ENCODE results near the gene TREML1. TPM values are rescaled to one million over a fixed set of nuclear protein-coding genes. Genes with fewer than 3 reads are reported as not detected.

The TREML1 gene
- total and polyA plus RNA-seq, 2 of the 8 experiments (the other 6 are each of a cell fraction or from before 2014, with no cell fraction given) = 0.08 TPM; not detected in 1

GRCh38 chr6:41153992-41154625 lies at the start of gene TREML1 (continued):
- TF ChIP-seq, protein P1, sequence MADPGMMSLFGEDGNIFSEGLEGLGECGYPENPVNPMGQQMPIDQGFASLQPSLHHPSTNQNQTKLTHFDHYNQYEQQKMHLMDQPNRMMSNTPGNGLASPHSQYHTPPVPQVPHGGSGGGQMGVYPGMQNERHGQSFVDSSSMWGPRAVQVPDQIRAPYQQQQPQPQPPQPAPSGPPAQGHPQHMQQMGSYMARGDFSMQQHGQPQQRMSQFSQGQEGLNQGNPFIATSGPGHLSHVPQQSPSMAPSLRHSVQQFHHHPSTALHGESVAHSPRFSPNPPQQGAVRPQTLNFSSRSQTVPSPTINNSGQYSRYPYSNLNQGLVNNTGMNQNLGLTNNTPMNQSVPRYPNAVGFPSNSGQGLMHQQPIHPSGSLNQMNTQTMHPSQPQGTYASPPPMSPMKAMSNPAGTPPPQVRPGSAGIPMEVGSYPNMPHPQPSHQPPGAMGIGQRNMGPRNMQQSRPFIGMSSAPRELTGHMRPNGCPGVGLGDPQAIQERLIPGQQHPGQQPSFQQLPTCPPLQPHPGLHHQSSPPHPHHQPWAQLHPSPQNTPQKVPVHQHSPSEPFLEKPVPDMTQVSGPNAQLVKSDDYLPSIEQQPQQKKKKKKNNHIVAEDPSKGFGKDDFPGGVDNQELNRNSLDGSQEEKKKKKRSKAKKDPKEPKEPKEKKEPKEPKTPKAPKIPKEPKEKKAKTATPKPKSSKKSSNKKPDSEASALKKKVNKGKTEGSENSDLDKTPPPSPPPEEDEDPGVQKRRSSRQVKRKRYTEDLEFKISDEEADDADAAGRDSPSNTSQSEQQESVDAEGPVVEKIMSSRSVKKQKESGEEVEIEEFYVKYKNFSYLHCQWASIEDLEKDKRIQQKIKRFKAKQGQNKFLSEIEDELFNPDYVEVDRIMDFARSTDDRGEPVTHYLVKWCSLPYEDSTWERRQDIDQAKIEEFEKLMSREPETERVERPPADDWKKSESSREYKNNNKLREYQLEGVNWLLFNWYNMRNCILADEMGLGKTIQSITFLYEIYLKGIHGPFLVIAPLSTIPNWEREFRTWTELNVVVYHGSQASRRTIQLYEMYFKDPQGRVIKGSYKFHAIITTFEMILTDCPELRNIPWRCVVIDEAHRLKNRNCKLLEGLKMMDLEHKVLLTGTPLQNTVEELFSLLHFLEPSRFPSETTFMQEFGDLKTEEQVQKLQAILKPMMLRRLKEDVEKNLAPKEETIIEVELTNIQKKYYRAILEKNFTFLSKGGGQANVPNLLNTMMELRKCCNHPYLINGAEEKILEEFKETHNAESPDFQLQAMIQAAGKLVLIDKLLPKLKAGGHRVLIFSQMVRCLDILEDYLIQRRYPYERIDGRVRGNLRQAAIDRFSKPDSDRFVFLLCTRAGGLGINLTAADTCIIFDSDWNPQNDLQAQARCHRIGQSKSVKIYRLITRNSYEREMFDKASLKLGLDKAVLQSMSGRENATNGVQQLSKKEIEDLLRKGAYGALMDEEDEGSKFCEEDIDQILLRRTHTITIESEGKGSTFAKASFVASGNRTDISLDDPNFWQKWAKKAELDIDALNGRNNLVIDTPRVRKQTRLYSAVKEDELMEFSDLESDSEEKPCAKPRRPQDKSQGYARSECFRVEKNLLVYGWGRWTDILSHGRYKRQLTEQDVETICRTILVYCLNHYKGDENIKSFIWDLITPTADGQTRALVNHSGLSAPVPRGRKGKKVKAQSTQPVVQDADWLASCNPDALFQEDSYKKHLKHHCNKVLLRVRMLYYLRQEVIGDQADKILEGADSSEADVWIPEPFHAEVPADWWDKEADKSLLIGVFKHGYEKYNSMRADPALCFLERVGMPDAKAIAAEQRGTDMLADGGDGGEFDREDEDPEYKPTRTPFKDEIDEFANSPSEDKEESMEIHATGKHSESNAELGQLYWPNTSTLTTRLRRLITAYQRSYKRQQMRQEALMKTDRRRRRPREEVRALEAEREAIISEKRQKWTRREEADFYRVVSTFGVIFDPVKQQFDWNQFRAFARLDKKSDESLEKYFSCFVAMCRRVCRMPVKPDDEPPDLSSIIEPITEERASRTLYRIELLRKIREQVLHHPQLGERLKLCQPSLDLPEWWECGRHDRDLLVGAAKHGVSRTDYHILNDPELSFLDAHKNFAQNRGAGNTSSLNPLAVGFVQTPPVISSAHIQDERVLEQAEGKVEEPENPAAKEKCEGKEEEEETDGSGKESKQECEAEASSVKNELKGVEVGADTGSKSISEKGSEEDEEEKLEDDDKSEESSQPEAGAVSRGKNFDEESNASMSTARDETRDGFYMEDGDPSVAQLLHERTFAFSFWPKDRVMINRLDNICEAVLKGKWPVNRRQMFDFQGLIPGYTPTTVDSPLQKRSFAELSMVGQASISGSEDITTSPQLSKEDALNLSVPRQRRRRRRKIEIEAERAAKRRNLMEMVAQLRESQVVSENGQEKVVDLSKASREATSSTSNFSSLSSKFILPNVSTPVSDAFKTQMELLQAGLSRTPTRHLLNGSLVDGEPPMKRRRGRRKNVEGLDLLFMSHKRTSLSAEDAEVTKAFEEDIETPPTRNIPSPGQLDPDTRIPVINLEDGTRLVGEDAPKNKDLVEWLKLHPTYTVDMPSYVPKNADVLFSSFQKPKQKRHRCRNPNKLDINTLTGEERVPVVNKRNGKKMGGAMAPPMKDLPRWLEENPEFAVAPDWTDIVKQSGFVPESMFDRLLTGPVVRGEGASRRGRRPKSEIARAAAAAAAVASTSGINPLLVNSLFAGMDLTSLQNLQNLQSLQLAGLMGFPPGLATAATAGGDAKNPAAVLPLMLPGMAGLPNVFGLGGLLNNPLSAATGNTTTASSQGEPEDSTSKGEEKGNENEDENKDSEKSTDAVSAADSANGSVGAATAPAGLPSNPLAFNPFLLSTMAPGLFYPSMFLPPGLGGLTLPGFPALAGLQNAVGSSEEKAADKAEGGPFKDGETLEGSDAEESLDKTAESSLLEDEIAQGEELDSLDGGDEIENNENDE (IDR thresholded peaks at IDR 0.05; ENCODE audit: insufficient replicate concordance, low read length) = no peak
